Stimulated activated CD8-positive, alpha-beta memory T cell treated with anti-CD3 and anti-CD28 coated beads, Interleukin-15, amount 100 ng/mL, for 4 hours (primary cell): ENCODE results near the gene FBRSL1.

Source experiments
- DNase-seq, 2 donors: peaks; one replicate each; pipeline ENCODE4 v3.0.0-alpha.2; 2020; ENCODE audit warnings: low read depth in 2 of 2

The FBRSL1 gene

GRCh38 chr12:132541200-132541599, 51.2 kb downstream of the FBRSL1 start:
- DNase-seq, result no peak

GRCh38 chr12:132541996-132542395, 52.0 kb downstream of the FBRSL1 start:
- no peak for DNase-seq

- DNase-seq, result no peak
These were observed 52.7 kb downstream of the FBRSL1 start for GRCh38 chr12:132542661-132543060.

GRCh38 chr12:132543298-132544079, 53.5 kb downstream of the FBRSL1 start:
- DNase-seq, result no peak

GRCh38 chr12:132544080-132544397, 54.1 kb downstream of the FBRSL1 start:
- DNase-seq, result no peak

GRCh38 chr12:132544498-132544897, 54.5 kb downstream of the FBRSL1 start:
- no peak for DNase-seq

- no peak for DNase-seq
These were observed 55.4 kb downstream of the FBRSL1 start for GRCh38 chr12:132545164-132545953.

- DNase-seq, result no peak
These were observed 56.0 kb downstream of the FBRSL1 start for GRCh38 chr12:132545955-132546354.

GRCh38 chr12:132546647-132547046, 56.7 kb downstream of the FBRSL1 start:
- no peak for DNase-seq

- DNase-seq, result no peak
These were observed 57.3 kb downstream of the FBRSL1 start for GRCh38 chr12:132547205-132547740.

GRCh38 chr12:132548430-132549058, 58.6 kb downstream of the FBRSL1 start:
- DNase-seq, result no peak

- no peak for DNase-seq
These were observed 59.1 kb downstream of the FBRSL1 start for GRCh38 chr12:132549059-132549458.

GRCh38 chr12:132550014-132550802, 60.3 kb downstream of the FBRSL1 start:
- DNase-seq, result no peak

GRCh38 chr12:132550830-132551640, 61.1 kb downstream of the FBRSL1 start:
- DNase-seq, result no peak

- DNase-seq, result no peak
These were observed 61.7 kb downstream of the FBRSL1 start for GRCh38 chr12:132551641-132552031.

- DNase-seq, result no peak
These were observed 65.1 kb downstream of the FBRSL1 start for GRCh38 chr12:132554845-132555630.

- DNase-seq, result no peak
These were observed 65.7 kb downstream of the FBRSL1 start for GRCh38 chr12:132555686-132556085.

GRCh38 chr12:132556216-132556615, 66.3 kb downstream of the FBRSL1 start:
- no peak for DNase-seq

GRCh38 chr12:132556801-132557200, 66.8 kb downstream of the FBRSL1 start:
- DNase-seq, result no peak
